ENCODE measurements around the gene TRDMT1. TPM values are rescaled to one million over a fixed set of nuclear protein-coding genes. Genes with fewer than 3 reads are reported as not detected.
A peak's percentile ranks its signal among the peaks of the same experiment; 100 is the strongest.

TRDMT1 gene, protein sequence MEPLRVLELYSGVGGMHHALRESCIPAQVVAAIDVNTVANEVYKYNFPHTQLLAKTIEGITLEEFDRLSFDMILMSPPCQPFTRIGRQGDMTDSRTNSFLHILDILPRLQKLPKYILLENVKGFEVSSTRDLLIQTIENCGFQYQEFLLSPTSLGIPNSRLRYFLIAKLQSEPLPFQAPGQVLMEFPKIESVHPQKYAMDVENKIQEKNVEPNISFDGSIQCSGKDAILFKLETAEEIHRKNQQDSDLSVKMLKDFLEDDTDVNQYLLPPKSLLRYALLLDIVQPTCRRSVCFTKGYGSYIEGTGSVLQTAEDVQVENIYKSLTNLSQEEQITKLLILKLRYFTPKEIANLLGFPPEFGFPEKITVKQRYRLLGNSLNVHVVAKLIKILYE
- 10 to 100 TPM; 11.0 to 21.8 (median 14.4) TPM for total RNA-seq
- total RNA-seq (2013), result 25.1 TPM

DNA sequence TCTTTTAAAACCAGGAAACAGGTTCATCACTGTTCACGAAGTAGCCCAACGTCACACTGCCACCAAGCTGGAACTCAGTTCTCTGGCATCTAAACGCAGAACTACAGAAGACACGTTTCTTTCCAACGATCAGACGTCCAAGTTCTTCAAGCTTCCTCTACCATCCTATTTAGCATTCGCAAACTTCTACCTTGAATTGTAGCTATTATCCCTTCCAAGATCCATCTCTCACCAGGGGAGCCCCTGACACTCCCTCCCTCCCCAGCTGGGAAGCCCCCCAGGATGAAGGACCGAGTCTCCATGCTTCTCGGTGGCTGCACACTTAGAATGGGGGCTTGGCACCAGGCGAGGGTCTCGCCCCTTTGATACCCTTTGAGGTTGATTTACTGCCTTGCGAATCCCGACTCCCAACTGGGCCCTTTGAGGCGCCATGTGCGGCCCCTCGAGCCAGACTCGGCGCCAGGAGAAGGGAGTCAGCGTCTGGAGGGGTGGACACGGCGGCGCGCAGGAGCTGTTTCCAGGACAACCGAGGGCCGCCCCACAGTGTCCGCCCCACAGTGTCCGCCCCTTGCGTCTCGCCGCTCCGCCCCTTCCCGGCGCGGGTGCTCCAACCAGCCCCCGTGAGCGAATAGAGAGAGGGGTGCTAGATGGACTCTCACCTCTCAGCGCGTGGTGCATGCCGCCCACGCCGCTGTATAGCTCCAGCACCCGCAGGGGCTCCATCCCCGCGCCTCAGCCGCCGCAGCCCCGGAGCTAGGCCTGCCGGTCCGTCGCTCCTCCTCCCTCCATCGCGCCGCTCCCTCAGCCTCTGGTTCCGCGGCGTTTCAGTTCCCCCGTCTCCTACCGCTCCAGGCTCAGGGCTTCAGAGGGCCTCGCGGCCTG is at the start of gene TRDMT1:
Gene TRDMT1, minus strand, starts transcription at position 761 of the 882 bp plus-strand sequence. Its CDS starts 38 bp downstream, at position 723.
- peaks cover 28 to 33% of the 10 kb centered on the region in 2 donors for H3K4me1 Mint-ChIP-seq
- peak within 1 kb of the TSS; percentile 87 for H3K27ac ChIP-seq (ENCODE audit: low read length)
- under 1% methylated on average over 60 of the region's 60 CpGs for WGBS (ENCODE audit: insufficient coverage)
- no peaks in the 10 kb centered on the region for H3K27me3 ChIP-seq (ENCODE audit: control insufficient read depth, insufficient read depth, low read length)
- peak within 1 kb of the TSS; percentile 91 to 97 for H3K27ac Mint-ChIP-seq
- intact Hi-C loops (cut with micrococcal nuclease), result loop anchor here (1.0 to 2.0 kb wide), 2 partner anchors 16 to 29 kb away; no protein-coding TSS in a partner anchor
- peak within 1 kb of the TSS; percentile 87 for H3K4me3 ChIP-seq (ENCODE audit: low read length)
- DNase-seq (peak; percentile 79 to 86), ATAC-seq (peak; percentile 88 to 96 (median 90))
- no peaks in the 10 kb centered on the region for H3K9me3 ChIP-seq (ENCODE audit: control insufficient read depth, insufficient read depth, low read length)
- peak within 1 kb of the TSS; percentile 94 for H3K4me3 Mint-ChIP-seq
- H3K36me3 ChIP-seq (ENCODE audit: control insufficient read depth, insufficient read depth, low read length), result no peaks in the 10 kb centered on the region
- no peaks in the 10 kb centered on the region for H3K36me3 Mint-ChIP-seq
- H3K9me3 Mint-ChIP-seq, result no peaks in the 10 kb centered on the region
- TF ChIP-seq, protein P1, sequence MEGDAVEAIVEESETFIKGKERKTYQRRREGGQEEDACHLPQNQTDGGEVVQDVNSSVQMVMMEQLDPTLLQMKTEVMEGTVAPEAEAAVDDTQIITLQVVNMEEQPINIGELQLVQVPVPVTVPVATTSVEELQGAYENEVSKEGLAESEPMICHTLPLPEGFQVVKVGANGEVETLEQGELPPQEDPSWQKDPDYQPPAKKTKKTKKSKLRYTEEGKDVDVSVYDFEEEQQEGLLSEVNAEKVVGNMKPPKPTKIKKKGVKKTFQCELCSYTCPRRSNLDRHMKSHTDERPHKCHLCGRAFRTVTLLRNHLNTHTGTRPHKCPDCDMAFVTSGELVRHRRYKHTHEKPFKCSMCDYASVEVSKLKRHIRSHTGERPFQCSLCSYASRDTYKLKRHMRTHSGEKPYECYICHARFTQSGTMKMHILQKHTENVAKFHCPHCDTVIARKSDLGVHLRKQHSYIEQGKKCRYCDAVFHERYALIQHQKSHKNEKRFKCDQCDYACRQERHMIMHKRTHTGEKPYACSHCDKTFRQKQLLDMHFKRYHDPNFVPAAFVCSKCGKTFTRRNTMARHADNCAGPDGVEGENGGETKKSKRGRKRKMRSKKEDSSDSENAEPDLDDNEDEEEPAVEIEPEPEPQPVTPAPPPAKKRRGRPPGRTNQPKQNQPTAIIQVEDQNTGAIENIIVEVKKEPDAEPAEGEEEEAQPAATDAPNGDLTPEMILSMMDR (IDR thresholded peaks at IDR 0.05), result no peak
- peaks cover 18% of the 10 kb centered on the region for H3K4me1 ChIP-seq (ENCODE audit: control insufficient read depth, insufficient read depth, low read length)
- H3K27me3 Mint-ChIP-seq (ENCODE audit: low read depth in 2 of 2), result no peaks in the 10 kb centered on the region

DNA sequence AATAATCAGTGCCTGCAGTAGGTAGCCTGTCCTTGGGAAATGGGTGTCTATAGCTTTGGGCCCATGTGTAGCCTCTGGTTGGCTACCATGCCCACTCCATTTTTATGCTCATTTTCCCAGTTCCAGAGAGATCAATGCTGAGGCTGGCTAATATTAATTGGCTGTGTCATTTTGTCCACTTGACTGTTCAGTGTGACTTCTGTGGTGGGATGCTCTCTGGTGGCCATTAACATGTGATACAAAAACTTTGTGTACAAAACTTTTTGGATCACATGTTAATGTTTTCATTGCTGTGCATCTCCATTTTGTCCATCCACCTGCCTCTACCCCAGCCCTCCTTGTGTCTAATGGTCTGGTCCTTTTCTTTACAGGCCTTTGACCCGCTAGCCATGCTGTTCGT is 49.3 kb upstream of the TRDMT1 start:
- no peak overlapping the region for H3K4me3 Mint-ChIP-seq
- H3K36me3 ChIP-seq (ENCODE audit: control insufficient read depth, insufficient read depth, low read length), result no peaks in the 10 kb centered on the region
- H3K27ac Mint-ChIP-seq, result no peak overlapping the region
- no peak for ATAC-seq
- H3K27me3 Mint-ChIP-seq (ENCODE audit: low read depth in 2 of 2), result peaks cover 5 to 7% of the 10 kb centered on the region in 2 donors
- H3K4me3 ChIP-seq (ENCODE audit: low read length), result no peak overlapping the region
- TF ChIP-seq, protein P1 (IDR thresholded peaks at IDR 0.05), result no peak
- no peak overlapping the region for H3K27ac ChIP-seq (ENCODE audit: low read length)
- H3K4me1 Mint-ChIP-seq, result no peaks in the 10 kb centered on the region
- 97% methylated on average over 2 of the region's 2 CpGs for WGBS (ENCODE audit: insufficient coverage)
- intact Hi-C loops (cut with micrococcal nuclease), result no loop called here
- no peak for DNase-seq
- no peaks in the 10 kb centered on the region for H3K36me3 Mint-ChIP-seq
- no peaks in the 10 kb centered on the region for H3K4me1 ChIP-seq (ENCODE audit: control insufficient read depth, insufficient read depth, low read length)
- no peaks in the 10 kb centered on the region for H3K9me3 Mint-ChIP-seq
- no peaks in the 10 kb centered on the region for H3K27me3 ChIP-seq (ENCODE audit: control insufficient read depth, insufficient read depth, low read length)
- no peaks in the 10 kb centered on the region for H3K9me3 ChIP-seq (ENCODE audit: control insufficient read depth, insufficient read depth, low read length)

DNA sequence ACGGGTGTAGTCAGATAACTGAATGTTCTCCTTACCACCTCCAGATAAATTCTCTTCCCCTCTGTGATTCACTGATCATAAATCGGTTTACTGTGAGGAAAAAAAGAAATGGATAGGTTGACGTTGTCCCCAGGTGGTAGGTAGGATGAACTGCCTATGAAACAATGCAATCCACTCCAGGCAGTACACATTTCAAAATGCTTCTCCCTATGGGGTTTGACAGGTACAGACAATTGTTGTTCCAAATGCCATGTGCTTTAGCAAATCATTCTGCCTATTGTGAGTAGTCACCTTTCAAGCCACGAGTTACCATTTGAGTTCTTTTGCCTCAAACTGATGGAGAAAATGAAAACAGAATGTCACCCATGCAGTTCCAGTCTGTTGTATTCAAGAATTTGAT is 48.3 kb upstream of the TRDMT1 start:
- Histone ChIP-seq H3K4me1 (ENCODE audit: control insufficient read depth, insufficient read depth, low read length) (no peaks in the 10 kb centered on the region), H3K9me3 (ENCODE audit: control insufficient read depth, insufficient read depth, low read length) (no peaks in the 10 kb centered on the region), H3K36me3 (ENCODE audit: control insufficient read depth, insufficient read depth, low read length) (no peaks in the 10 kb centered on the region), H3K4me3 (ENCODE audit: low read length) (no peak overlapping the region), H3K27me3 (ENCODE audit: control insufficient read depth, insufficient read depth, low read length) (no peaks in the 10 kb centered on the region), H3K27ac (ENCODE audit: low read length) (no peak overlapping the region)
- intact Hi-C loops (cut with micrococcal nuclease), result no loop called here
- TF ChIP-seq, protein P1 (IDR thresholded peaks at IDR 0.05), result peak; percentile 12
- DNase-seq, result peak in 1 of 2 donors; percentile 57
- WGBS (ENCODE audit: insufficient coverage), result 67% methylated on average over 2 of the region's 4 CpGs
- no peak overlapping the region for H3K27ac Mint-ChIP-seq
- H3K36me3 Mint-ChIP-seq, result no peaks in the 10 kb centered on the region
- no peak overlapping the region for H3K4me3 Mint-ChIP-seq
- peak in 2 of 3 donors; percentile 52 to 59 for ATAC-seq
- no peaks in the 10 kb centered on the region for H3K9me3 Mint-ChIP-seq
- peaks cover 9 to 13% of the 10 kb centered on the region in 2 donors for H3K27me3 Mint-ChIP-seq (ENCODE audit: low read depth in 2 of 2)
- no peaks in the 10 kb centered on the region for H3K4me1 Mint-ChIP-seq
